Lung (tissue), 12 donors: ENCODE results near the gene TP53AIP1. TPM values are rescaled to one million over a fixed set of nuclear protein-coding genes. Genes with fewer than 3 reads are reported as not detected.

ENCODE experiments used
- ATAC-seq: fragments of 200-7000 bp; cut with Tn5 transposase; one replicate; pipeline ENCODE4 v1.9.1; 2020; ENCODE audit warnings: moderate number of reproducible peaks; ENCODE audit not compliant: insufficient read depth, low FRiP score
- DNase-seq, 3 donors: peaks; one replicate each; pipeline ENCODE4 v3.0.0-alpha.2; 2013 to 2017
- H3K27ac ChIP-seq, 2 donors: one replicate each; pipeline ENCODE4 v1.5.1; 2013; ENCODE audit warnings: mild to moderate bottlenecking in 2 of 2, moderate library complexity in 2 of 2, control low read depth in 1 of 2, inconsistent platforms in 1 of 2, low read depth in 1 of 2, low read length in 1 of 2
- H3K27me3 ChIP-seq, 3 donors: one replicate each; pipeline ENCODE4 v1.5.1; 2013; ENCODE audit warnings: low read length in 2 of 3; ENCODE audit not compliant: control insufficient read depth in 3 of 3, insufficient read depth in 3 of 3
- H3K36me3 ChIP-seq, 4 donors: one replicate each; pipeline ENCODE4 v1.5.1; 2013; ENCODE audit warnings: low read length in 4 of 4, mild to moderate bottlenecking in 1 of 4, moderate library complexity in 1 of 4; ENCODE audit not compliant: control insufficient read depth in 4 of 4, insufficient read depth in 4 of 4
- H3K4me1 ChIP-seq, 5 donors: one replicate each; pipeline ENCODE4 v1.5.1; 2013; ENCODE audit warnings: low read length in 5 of 5, mild to moderate bottlenecking in 2 of 5, moderate library complexity in 1 of 5; ENCODE audit not compliant: control insufficient read depth in 5 of 5, insufficient read depth in 5 of 5
- H3K4me3 ChIP-seq: one replicate; pipeline ENCODE4 v1.5.1; 2013; ENCODE audit warnings: mild to moderate bottlenecking, control low read depth, moderate library complexity
- H3K9ac ChIP-seq, 2 donors: one replicate each; pipeline ENCODE4 v1.5.1; 2013; ENCODE audit warnings: low read length in 2 of 2, control low read depth in 1 of 2; ENCODE audit not compliant: insufficient read depth in 1 of 2
- H3K9me3 ChIP-seq, 4 donors: one replicate each; pipeline ENCODE4 v1.5.1; 2013; ENCODE audit warnings: low read length in 3 of 4, mild to moderate bottlenecking in 1 of 4, moderate library complexity in 1 of 4; ENCODE audit not compliant: control insufficient read depth in 4 of 4, insufficient read depth in 3 of 4
- WGBS, 2 donors: extraction: QIAGEN DNeasy Blood & Tissue Kit; methylation state at CpG; one replicate each; pipeline ENCODE4 v1.1.7; 2013; 5-methylcytosine and 5-hydroxymethylcytosine counted together
- polyA plus RNA-seq, 2 donors: library from polyadenylated mRNA; stranded (reverse); fragments of 200-250 nt; gene quantifications; one replicate each; pipeline ENCODE4 v1.2.1, GENCODE V29; 2013
- total RNA-seq, 2 donors: library from RNA; depleted of rRNA in 1 of 2; stranded (reverse); fragments of >200 nt in 1 of 2; gene quantifications; one replicate each; pipeline ENCODE4 v1.2.1, GENCODE V29; 2014 to 2021
- TF ChIP-seq, protein P1 (sequence below): IDR thresholded peaks from 2 replicates; pipeline ENCODE4 v1.5.1; 2012; ENCODE audit warnings: mild to moderate bottlenecking; ENCODE audit errors: control extremely low read depth, extremely low read depth
- donor health status: control.
- donor health status: control.
- donor health status: Bipolar disorder and iron deficiency.
- donor health status: healthy.
- donor health status: DM: yes; HTN: yes; CAD: no.

Gene TP53AIP1
- total and polyA plus RNA-seq, 4 donors: 0.16 to 1.8 (median 1.0) TPM

DNA sequence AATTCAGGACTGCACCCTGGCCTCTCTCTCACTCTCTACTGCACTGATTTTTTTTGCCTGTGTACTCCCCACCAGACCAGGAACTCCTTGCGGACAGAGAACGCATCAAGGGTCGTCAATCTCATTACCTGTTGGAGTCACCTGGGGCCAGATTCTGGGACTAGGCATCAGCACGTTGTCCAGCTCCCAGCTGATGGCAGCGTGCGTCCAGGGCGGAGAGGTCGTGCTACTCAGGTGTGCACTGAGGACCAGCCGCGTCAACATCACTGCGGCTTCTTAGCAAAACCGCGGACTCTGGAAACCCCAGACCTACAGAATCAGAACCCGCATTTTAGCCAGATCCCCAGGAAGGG is 38.4 kb downstream of the TP53AIP1 start:
- WGBS, 2 donors: 77 to 82% methylated on average over 14 of the region's 14 CpGs
- DNase-seq (no peak), ATAC-seq (no peak)
- Histone ChIP-seq H3K27me3 (peaks cover 0 to 24% (median 22%) of the 10 kb centered on the region in 3 donors), H3K4me3 (no peak overlapping the region), H3K36me3 (no peaks in the 10 kb centered on the region), H3K9me3 (no peaks in the 10 kb centered on the region), H3K9ac (no peak overlapping the region), H3K27ac (peak overlapping the region in 1 of 2 donors; percentile 17), H3K4me1 (peaks cover 0 to 21% (median 5%) of the 10 kb centered on the region in 5 donors)
- TF ChIP-seq, protein P1, sequence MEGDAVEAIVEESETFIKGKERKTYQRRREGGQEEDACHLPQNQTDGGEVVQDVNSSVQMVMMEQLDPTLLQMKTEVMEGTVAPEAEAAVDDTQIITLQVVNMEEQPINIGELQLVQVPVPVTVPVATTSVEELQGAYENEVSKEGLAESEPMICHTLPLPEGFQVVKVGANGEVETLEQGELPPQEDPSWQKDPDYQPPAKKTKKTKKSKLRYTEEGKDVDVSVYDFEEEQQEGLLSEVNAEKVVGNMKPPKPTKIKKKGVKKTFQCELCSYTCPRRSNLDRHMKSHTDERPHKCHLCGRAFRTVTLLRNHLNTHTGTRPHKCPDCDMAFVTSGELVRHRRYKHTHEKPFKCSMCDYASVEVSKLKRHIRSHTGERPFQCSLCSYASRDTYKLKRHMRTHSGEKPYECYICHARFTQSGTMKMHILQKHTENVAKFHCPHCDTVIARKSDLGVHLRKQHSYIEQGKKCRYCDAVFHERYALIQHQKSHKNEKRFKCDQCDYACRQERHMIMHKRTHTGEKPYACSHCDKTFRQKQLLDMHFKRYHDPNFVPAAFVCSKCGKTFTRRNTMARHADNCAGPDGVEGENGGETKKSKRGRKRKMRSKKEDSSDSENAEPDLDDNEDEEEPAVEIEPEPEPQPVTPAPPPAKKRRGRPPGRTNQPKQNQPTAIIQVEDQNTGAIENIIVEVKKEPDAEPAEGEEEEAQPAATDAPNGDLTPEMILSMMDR: no peak

DNA sequence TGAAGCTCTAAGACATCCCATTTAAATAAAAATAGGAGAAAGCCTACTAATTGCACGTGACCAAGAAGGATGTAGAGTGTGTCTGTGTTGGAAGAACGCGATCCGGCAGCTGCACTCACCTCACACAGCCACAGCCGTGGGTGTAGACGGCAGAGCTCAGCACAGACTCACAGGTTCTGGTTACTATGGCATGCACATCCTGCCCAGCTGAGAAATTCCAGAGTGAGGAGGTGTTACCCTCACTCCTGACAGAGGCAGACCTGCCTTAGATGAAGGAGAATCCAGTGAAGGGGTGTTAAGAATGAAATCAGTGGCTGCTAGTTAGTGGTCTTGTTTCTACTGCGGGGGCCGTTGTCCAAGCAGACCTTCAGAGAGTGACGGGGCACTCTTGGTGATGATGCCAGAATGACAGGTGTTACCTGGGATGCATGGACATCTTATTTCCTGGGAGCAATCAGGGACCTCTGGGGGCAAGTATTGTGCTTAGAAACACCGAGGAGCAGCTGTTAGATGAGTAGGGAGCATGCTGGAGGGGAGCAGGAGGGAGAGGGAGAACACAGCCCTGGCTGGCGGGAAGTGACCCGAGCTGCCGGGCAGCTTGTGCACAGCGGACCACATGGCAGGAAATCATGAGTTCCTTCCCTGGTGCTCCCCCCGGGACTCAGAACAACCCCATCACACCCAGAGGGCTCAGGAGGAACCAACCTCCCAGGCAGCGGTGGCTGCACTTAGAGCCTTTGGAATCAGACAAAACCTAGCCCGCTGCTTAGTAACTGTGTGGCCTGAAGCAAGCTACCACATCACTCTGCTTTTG is 39.2 kb downstream of the TP53AIP1 start:
- DNase-seq: peak in 1 of 3 donors; percentile 34
- Histone ChIP-seq H3K4me1 (peaks cover 0 to 21% (median 2%) of the 10 kb centered on the region in 5 donors), H3K27me3 (peaks cover 0 to 24% (median 22%) of the 10 kb centered on the region in 3 donors), H3K36me3 (no peaks in the 10 kb centered on the region), H3K4me3 (no peak overlapping the region), H3K9me3 (no peaks in the 10 kb centered on the region), H3K27ac (no peak overlapping the region), H3K9ac (no peak overlapping the region)
- 52 to 62% methylated on average over 17 of the region's 17 CpGs for WGBS, 2 donors
- no peak for ATAC-seq
- TF ChIP-seq, protein P1: no peak

DNA sequence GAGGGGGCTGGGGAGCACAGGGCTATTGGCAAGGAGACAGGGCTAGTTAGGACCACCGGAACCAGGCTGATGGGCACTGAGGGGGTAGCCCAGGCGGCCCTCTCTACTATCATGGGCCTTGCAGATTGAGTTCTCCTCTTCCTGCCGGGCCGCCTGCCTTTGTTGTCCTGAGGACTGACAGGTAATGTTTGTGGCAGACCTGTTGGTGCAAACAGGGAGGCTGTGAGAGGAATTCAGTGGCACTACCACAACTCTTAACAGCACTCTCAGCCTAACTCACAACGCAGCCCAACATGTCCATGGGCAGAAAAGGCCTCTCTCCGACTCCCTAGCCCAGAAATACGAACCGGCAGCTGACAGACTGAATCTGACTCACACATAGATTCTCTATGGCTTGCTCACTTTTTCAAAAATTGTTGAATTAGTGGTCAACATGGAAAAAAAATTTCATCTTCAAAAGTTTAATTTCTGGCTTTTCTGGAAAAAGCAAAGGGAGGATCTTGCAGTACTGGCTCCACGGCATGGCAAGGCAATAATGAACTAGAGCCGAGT is 40.1 kb downstream of the TP53AIP1 start:
- H3K36me3 ChIP-seq: no peaks in the 10 kb centered on the region
- no peak for ATAC-seq
- no peak for DNase-seq
- no peak overlapping the region for H3K9ac ChIP-seq
- H3K4me1 ChIP-seq: peaks cover 0 to 18% (median 0%) of the 10 kb centered on the region in 5 donors
- TF ChIP-seq, protein P1: no peak
- H3K9me3 ChIP-seq: no peaks in the 10 kb centered on the region
- WGBS, 2 donors: 92 to 96% methylated on average over 10 of the region's 10 CpGs
- H3K4me3 ChIP-seq: no peak overlapping the region
- no peak overlapping the region for H3K27ac ChIP-seq
- H3K27me3 ChIP-seq: peaks cover 0 to 24% (median 22%) of the 10 kb centered on the region in 3 donors
